Aorta (tissue), 5 donors: ENCODE data around the gene EML1. TPM values are rescaled to one million over a fixed set of nuclear protein-coding genes. Genes with fewer than 3 reads are reported as not detected.
"Not testable (repeated sequence)": the region's sequence is repeated elsewhere in the genome, so short reads cannot be mapped to it uniquely, and the experiment has no call there.

Experiments
- ATAC-seq: fragments of 200-7000 bp; cut with Tn5 transposase; one replicate; pipeline ENCODE4 v1.9.1; 2022; ENCODE audit warnings: moderate library complexity; ENCODE audit not compliant: low FRiP score
- DNase-seq, 2 donors: peaks; one replicate each; pipeline ENCODE4 v3.0.0-alpha.2; 2020
- H3K27ac ChIP-seq, 2 donors: one replicate each; pipeline ENCODE4 v1.5.1; 2013; ENCODE audit warnings: low read length in 2 of 2, mild to moderate bottlenecking in 2 of 2, moderate library complexity in 2 of 2, control low read depth in 1 of 2, inconsistent platforms in 1 of 2, low read depth in 1 of 2
- H3K27me3 ChIP-seq, 2 donors: one replicate each; pipeline ENCODE4 v1.6.1; 2013; ENCODE audit warnings: control low read depth in 1 of 2, low read length in 1 of 2, mild to moderate bottlenecking in 1 of 2, moderate library complexity in 1 of 2; ENCODE audit not compliant: insufficient read depth in 2 of 2, control insufficient read depth in 1 of 2
- H3K36me3 ChIP-seq, 2 donors: one replicate each; pipeline ENCODE4 v1.6.1; 2013; ENCODE audit warnings: control low read depth in 1 of 2, low read length in 1 of 2, mild to moderate bottlenecking in 1 of 2; ENCODE audit not compliant: insufficient read depth in 2 of 2, control insufficient read depth in 1 of 2
- H3K4me1 ChIP-seq, 2 donors: one replicate each; pipeline ENCODE4 v1.6.1; 2013; ENCODE audit warnings: low read length in 2 of 2, control low read depth in 1 of 2, mild to moderate bottlenecking in 1 of 2, moderate library complexity in 1 of 2; ENCODE audit not compliant: insufficient read depth in 2 of 2, control insufficient read depth in 1 of 2
- H3K4me3 ChIP-seq, 2 donors: one replicate each; pipeline ENCODE4 v1.5.1; 2013; ENCODE audit warnings: low read length in 2 of 2, control low read depth in 1 of 2, mild to moderate bottlenecking in 1 of 2
- H3K9me3 ChIP-seq: one replicate; pipeline ENCODE4 v1.6.1; 2013; ENCODE audit warnings: mild to moderate bottlenecking, low read length; ENCODE audit not compliant: control insufficient read depth
- WGBS, 2 donors: extraction: QIAGEN DNeasy Blood & Tissue Kit; methylation state at CpG; one replicate each; pipeline ENCODE4 v1.1.7; 2013; 5-methylcytosine and 5-hydroxymethylcytosine counted together
- intact Hi-C, 2 donors: fragments of 100-400 bp; cut with DNase I; formaldehyde crosslinking; loops; one replicate each; pipeline versions ENCODE4 v1.14.2 to v1.15.0; 2022
- polyA plus RNA-seq, 2 donors: library from polyadenylated mRNA; stranded (reverse); fragments of 200-250 nt; gene quantifications; one replicate each; pipeline ENCODE4 v1.2.3, GENCODE V29; 2013
- total RNA-seq, 2 donors: library from RNA; stranded (reverse); fragmentation: NEBNext Ultra II Directional; extraction: Animal tissue kit (Norgen Biotek cat#: 25700); gene quantifications; one replicate each; pipeline ENCODE4 v1.2.1, GENCODE V29; 2021
- donor health status: healthy with polysubstance abuse.
- donor health status: Bipolar disorder and iron deficiency.
- donor health status: DM: no; HTN: no; CAD: no.
- donor health status: DM: no; HTN: no; CAD: no.
- donor health status: DM: yes; HTN: yes; CAD: no.

The EML1 gene
- total and polyA plus RNA-seq, 4 donors, result 4.8 to 62.0 (median 36.6) TPM

- intact Hi-C loops, result no loop called here
- 69 to 71% methylated on average over 5 of the region's 5 CpGs for WGBS, 2 donors
- H3K27me3 ChIP-seq, result no peaks in the 10 kb centered on the region
- no peaks in the 10 kb centered on the region for H3K36me3 ChIP-seq
- no peaks in the 10 kb centered on the region for H3K9me3 ChIP-seq
- H3K4me3 ChIP-seq, result no peak overlapping the region
- no peaks in the 10 kb centered on the region for H3K4me1 ChIP-seq
- DNase-seq (peak in 1 of 2 donors; percentile 27), ATAC-seq (no peak)
- no peak overlapping the region for H3K27ac ChIP-seq
Measured at GRCh38 chr14:99760817-99761216, 32.4 kb upstream of the EML1 start.

- intact Hi-C loops, H3K27ac ChIP-seq, H3K4me1 ChIP-seq, ATAC-seq, H3K9me3 ChIP-seq, H3K36me3 ChIP-seq, H3K4me3 ChIP-seq, H3K27me3 ChIP-seq, DNase-seq: not testable (repeated sequence)
- 93 to 95% methylated on average over 4 of the region's 4 CpGs for WGBS, 2 donors
Measured at GRCh38 chr14:99762911-99763310, 30.3 kb upstream of the EML1 start.

DNA sequence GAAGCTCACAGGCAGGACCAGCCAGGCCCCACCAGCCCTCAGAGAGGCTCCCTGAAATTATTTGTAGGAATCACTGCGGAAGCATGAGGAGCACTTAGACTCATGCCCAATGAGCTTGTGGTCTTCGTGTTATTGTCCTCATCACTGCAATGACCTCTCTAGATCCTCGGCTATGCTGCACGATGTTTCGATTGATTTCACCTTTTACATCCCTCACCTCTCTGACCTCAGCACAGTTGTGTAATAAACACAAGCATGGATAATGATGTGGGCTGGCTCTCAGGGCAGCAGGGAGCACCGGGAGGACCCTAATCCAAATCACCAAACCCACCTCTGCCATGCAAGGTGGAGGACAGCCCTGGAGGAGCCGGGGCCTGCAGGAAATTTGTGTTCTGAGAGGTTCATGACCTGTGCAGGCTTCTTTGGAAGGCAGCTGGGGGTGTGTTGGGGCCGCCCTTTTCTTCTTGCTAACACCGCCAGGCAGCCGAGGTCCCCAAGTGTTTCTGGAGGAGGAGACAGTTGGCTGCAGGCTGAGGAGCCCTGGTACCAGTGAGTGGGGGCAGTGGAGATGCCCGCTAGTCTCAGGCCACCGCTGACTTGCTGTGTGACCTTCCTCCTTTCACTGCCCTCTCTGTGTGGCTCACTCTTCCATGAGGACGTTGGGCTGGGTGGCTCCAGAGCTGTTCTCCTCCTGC lies 29.5 kb upstream of the EML1 start:
- Histone ChIP-seq H3K4me3 (no peak overlapping the region), H3K36me3 (no peaks in the 10 kb centered on the region), H3K27ac (no peak overlapping the region), H3K27me3 (no peaks in the 10 kb centered on the region), H3K9me3 (no peaks in the 10 kb centered on the region), H3K4me1 (peaks cover 0 to 2% of the 10 kb centered on the region in 2 donors)
- DNase-seq, result peak in 1 of 2 donors; percentile 51
- no peak for ATAC-seq
- intact Hi-C loops, result no loop called here
- 96 to 98% methylated on average over 12 to 13 of the region's 13 CpGs for WGBS, 2 donors

GRCh38 chr14:99764222-99764706 lies 28.9 kb upstream of the EML1 start:
- ATAC-seq (no peak), DNase-seq (no peak)
- Histone ChIP-seq H3K4me3 (no peak overlapping the region), H3K36me3 (no peaks in the 10 kb centered on the region), H3K4me1 (peaks cover 0 to 2% of the 10 kb centered on the region in 2 donors), H3K9me3 (no peaks in the 10 kb centered on the region), H3K27me3 (no peaks in the 10 kb centered on the region), H3K27ac (no peak overlapping the region)
- intact Hi-C loops, result no loop called here
- WGBS, 2 donors, result 94 to 97% methylated on average over 11 of the region's 11 CpGs

DNA sequence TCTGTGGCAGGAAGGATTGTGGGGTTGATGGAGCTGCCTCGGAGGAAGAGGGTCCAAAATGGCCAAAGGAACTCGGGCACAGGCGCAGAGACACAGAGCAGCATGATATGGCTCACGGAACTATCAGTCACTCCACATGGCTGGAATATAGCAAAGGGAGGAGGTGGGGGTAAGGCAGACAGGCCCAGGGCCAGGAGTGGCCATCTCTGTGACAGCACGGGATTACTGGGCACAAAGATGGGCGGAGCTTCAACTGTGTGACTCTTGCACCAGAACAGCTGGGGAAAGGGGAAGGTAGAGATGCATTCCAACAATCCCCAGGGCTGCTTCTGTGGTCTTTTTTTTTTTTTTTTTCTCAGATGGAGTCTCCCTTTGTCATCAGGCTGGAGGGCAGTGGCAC lies 24.8 kb upstream of the EML1 start:
- H3K36me3 ChIP-seq, result no peaks in the 10 kb centered on the region
- 83 to 86% methylated on average over 6 of the region's 6 CpGs for WGBS, 2 donors
- no peak overlapping the region for H3K4me3 ChIP-seq
- ATAC-seq (no peak), DNase-seq (no peak)
- intact Hi-C loops, result no loop called here
- no peaks in the 10 kb centered on the region for H3K9me3 ChIP-seq
- H3K27ac ChIP-seq, result no peak overlapping the region
- H3K27me3 ChIP-seq, result no peaks in the 10 kb centered on the region
- H3K4me1 ChIP-seq, result peaks cover 0 to 2% of the 10 kb centered on the region in 2 donors

- WGBS, 2 donors, result 98% methylated on average over 6 of the region's 6 CpGs
- H3K9me3 ChIP-seq, result no peaks in the 10 kb centered on the region
- H3K4me1 ChIP-seq, result peaks cover 0 to 2% of the 10 kb centered on the region in 2 donors
- no peaks in the 10 kb centered on the region for H3K36me3 ChIP-seq
- no peak for ATAC-seq
- H3K27me3 ChIP-seq, result no peaks in the 10 kb centered on the region
- no peak for DNase-seq
- no peak overlapping the region for H3K27ac ChIP-seq
- intact Hi-C loops, result no loop called here
- no peak overlapping the region for H3K4me3 ChIP-seq
Measured at GRCh38 chr14:99769123-99769522, 24.1 kb upstream of the EML1 start.

GRCh38 chr14:99769799-99770198 lies 23.4 kb upstream of the EML1 start:
- H3K27me3 ChIP-seq, result no peaks in the 10 kb centered on the region
- no peaks in the 10 kb centered on the region for H3K9me3 ChIP-seq
- H3K36me3 ChIP-seq, result no peaks in the 10 kb centered on the region
- DNase-seq (no peak), ATAC-seq (no peak)
- no peak overlapping the region for H3K4me3 ChIP-seq
- intact Hi-C loops, result no loop called here
- H3K27ac ChIP-seq, result no peak overlapping the region
- H3K4me1 ChIP-seq, result peaks cover 0 to 2% of the 10 kb centered on the region in 2 donors
- WGBS, 2 donors, result 93 to 96% methylated on average over 3 of the region's 3 CpGs

- ATAC-seq (no peak), DNase-seq (no peak)
- no peaks in the 10 kb centered on the region for H3K36me3 ChIP-seq
- no peaks in the 10 kb centered on the region for H3K27me3 ChIP-seq
- H3K9me3 ChIP-seq, result no peaks in the 10 kb centered on the region
- no peak overlapping the region for H3K4me3 ChIP-seq
- intact Hi-C loops, result no loop called here
- H3K4me1 ChIP-seq, result no peaks in the 10 kb centered on the region
- H3K27ac ChIP-seq, result no peak overlapping the region
- WGBS, 2 donors, result 88% methylated on average over 8 of the region's 8 CpGs
Measured at GRCh38 chr14:99772371-99773283, 20.6 kb upstream of the EML1 start.
